Omental fat pad (tissue), 4 donors: Measurements from ENCODE around the gene EGFL6. TPM values are rescaled to one million over a fixed set of nuclear protein-coding genes. Genes with fewer than 3 reads are reported as not detected.
"Not testable (repeated sequence)": the region's sequence is repeated elsewhere in the genome, so short reads cannot be mapped to it uniquely, and the experiment has no call there.

Experiments
- ATAC-seq: fragments of 150-250 bp; one replicate; pipeline ENCODE4 v1.9.1; 2016; ENCODE audit warnings: mild to moderate bottlenecking, moderate library complexity; ENCODE audit not compliant: low FRiP score
- DNase-seq: peaks from one replicate; pipeline ENCODE4 v3.0.0-alpha.2; 2019; ENCODE audit warnings: low spot score
- CTCF ChIP-seq, 3 donors: fragments of 450-650 bp; IDR thresholded peaks; one replicate each; pipeline ENCODE4 v1.5.1; 2016 to 2017; ENCODE audit warnings: antibody characterized with exemption in 3 of 3, mild to moderate bottlenecking in 3 of 3, moderate library complexity in 2 of 3
- total RNA-seq, 4 donors: library from RNA; depleted of rRNA; stranded (reverse); fragments of >200 nt; gene quantifications; one replicate each; pipeline ENCODE4 v1.1.0, GENCODE V29; 2016

Gene EGFL6
- total RNA-seq, 4 donors from 2014 or later, result 0.63 to 4.2 (median 1.2) TPM; not detected in 1

DNA sequence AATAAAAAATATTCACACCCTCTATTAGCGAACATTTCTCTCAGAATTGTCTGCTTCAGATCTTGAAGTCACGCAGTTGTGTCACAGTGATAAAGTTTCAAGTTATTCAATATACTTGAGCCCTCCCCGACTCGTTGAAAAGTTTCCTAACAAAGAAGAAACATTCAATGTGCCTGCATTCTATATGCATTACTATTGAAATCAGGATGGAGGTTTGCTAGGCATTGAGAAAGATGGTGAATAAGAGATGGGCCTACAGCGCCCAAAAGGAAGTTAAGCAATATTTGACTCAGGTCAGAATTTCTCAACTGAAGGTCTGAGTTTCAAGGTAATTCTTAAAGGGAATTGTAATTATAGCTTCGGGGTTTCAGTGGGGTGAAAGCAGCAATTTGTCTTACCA, 89.7 kb downstream of the EGFL6 start:
- DNase-seq, result no peak
- TF ChIP-seq CTCF (IDR thresholded peaks at IDR 0.05), result no peak
- peak; percentile 43 for ATAC-seq

- no peak for TF ChIP-seq CTCF (IDR thresholded peaks at IDR 0.05)
- DNase-seq (no peak), ATAC-seq (no peak)
Measured at GRCh38 chrX:13661735-13662288, 92.4 kb downstream of the EGFL6 start.

GRCh38 chrX:13662355-13662791, 93.0 kb downstream of the EGFL6 start:
- ATAC-seq (no peak), DNase-seq (no peak)
- TF ChIP-seq CTCF (IDR thresholded peaks at IDR 0.05), result no peak

DNA sequence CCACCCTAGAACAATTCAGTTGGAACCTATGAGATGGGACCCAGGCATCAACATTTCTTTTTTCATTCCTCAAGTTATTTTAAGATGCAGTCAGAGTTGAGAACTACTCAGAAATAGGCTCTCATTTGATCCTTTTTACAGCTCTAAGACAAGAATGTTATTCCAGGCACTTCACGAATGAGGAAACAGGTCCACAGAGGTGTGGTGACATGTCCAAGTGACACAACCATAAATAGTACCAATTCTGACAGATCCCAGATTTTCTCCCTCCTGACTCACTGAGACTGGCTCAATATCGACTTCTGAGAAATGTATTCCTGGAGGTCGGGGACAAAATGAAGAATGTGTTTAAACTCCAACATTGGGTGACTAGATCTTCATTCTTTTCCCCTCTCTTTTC, 94.6 kb downstream of the EGFL6 start:
- no peak for TF ChIP-seq CTCF (IDR thresholded peaks at IDR 0.05)
- DNase-seq (no peak), ATAC-seq (no peak)

DNA sequence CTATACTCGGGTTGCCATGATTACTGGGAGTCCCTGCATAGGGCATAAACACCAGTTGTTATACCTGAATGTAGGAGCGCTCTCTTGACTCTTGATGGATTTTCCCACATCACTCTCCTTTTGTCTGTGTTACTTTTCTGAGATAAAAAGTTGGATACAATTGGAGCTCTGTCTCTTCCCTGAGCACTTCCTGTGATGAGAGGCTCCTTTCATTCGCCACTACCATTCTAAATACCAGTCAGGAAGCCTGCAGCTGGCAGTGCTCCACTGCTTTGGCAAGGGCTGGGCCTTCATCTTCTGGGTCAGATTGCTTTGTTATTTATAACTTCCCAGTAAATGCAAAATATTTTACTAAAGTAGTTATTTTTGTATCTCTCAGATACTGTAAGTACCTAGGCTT, 97.4 kb downstream of the EGFL6 start:
- no peak for TF ChIP-seq CTCF (IDR thresholded peaks at IDR 0.05)
- ATAC-seq (no peak), DNase-seq (no peak)

DNA sequence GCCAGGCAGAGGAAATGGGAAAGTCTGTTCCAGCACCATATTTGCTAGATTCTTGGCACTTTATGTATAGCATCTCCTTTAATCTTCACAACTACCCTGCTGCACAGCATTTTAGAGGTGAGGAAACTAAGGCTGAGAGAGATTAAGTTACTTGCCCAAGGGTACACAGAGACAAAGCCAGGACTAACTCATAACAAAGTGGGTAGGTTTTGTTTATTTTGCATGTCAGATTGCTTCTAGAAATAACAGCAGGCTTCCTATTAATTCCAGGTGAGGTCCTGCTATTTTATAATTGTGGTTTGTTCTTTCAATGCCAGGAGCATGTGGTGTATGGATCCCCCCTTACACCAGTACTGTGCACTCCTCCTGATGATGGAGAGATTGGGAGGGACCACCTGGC, 98.5 kb downstream of the EGFL6 start:
- DNase-seq (no peak), ATAC-seq (no peak)
- no peak for TF ChIP-seq CTCF (IDR thresholded peaks at IDR 0.05)

DNA sequence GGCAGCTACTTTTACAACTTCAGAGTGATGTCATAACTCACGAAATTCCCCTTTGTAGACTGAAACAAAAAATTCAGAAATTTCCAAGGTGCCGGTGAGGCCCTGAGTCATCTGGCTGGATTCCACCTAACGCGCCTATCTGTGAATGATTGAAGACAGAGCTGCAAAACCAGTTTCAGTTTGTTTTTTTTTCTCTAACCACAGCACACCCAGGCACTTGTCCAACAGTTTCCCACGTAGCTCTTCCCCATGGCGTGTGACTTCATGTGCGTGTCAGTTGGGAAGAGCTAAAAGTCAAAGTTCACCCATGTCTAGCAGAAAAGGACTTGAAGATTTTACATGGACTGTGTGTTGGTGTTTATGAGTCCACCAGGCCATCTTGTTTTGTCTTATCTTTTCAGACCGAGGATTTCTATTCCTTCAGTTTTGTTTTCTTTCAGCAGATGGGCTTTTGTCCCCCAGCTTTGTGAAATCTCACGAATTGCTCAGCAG, 99.9 kb downstream of the EGFL6 start:
- peak; percentile 56 for DNase-seq
- no peak for TF ChIP-seq CTCF (IDR thresholded peaks at IDR 0.05)

GRCh38 chrX:13669755-13670154, 100.4 kb downstream of the EGFL6 start:
- ATAC-seq, DNase-seq: not testable (repeated sequence)

More for the DNA sequence above, 99.9 kb downstream of the EGFL6 start:
- peak; percentile 90 for ATAC-seq
